SH-SY5Y (cell line): Measurements from ENCODE around the gene AKAP12.

Source experiments
- GATA2 ChIP-seq: IDR thresholded peaks from 2 replicates; pipeline ENCODE4 v1.6.1; 2011; ENCODE audit warnings: mild to moderate bottlenecking, low read depth, low read length
- GATA3 ChIP-seq: IDR thresholded peaks from 2 replicates; pipeline ENCODE4 v1.6.1; 2011; ENCODE audit warnings: low read depth, mild to moderate bottlenecking, low read length, moderate library complexity

DNA sequence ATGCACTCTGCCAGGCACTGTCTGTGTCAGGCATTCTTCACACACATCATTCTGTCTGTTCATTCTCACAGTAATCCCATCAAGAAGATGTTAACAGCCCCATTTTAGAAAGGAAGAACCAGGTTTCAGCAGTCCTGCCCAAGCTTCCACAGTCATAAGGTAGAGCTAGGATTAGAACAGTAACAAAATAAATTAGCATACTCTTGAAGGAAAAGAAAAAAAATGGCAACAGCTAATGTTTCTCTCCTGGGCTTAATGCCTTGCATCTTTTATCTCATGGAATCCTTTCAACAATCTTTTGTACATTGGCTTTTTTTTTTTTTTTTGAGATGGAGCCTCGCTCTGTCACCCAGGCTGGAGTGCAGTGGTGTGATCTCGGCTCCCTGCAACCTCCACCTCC is 32.1 kb upstream of the AKAP12 start:
- TF ChIP-seq GATA2 (no peak), GATA3 (no peak)
